ENCODE results near the gene TEDC1.

Gene TEDC1

DNA sequence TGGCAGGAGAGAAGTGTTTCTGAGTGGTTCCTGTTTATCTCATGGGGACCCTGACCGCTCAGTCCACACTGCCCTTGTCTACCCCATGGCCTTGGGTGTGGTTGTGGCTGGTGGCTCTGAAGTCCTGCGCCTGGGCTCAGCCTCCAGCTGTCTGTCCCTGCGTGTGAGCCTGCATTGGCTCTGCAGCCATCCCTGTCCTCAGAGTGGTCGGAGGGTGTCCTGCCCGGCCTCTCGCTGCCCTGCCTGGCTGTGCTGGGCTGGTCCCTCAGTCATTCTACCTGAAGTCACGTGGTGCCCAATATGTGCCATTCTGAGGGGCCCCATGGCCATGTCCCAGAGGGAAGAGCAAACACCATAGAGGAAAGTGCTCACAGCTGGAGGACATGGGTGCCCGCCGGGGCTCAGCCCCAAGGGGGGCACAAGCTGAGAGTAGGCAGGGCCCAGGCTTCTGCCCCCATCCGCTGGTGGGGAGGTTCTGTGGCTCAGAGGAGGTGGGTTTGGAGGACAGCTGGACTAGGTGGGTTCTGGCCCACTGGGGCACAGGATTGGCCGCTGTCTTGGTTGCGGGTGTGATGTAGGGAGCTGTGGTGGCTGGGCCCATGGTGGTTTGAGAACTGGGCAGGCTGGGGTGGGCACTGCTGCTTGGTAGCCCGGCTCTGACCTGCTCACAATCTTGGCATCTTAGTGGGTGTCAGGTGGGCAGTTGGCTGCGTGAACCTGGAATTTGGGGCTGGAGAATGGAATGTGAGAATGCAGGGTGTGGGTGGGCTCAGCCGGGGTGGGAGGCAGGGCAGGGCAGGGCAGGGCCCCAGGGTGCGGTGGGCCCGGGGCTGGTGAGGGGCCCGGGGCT is 11.6 kb downstream of the TEDC1 start:
- DNase-seq (ENCODE audit: low spot score in 2 of 2) (no peak), ATAC-seq (replicated peaks; ENCODE audit: extremely low read depth, poor library complexity, severe bottlenecking) (no peak)
- H3K27me3 Mint-ChIP-seq: peaks cover 5% of the 10 kb centered on the region
- H3K4me1 Mint-ChIP-seq: no peaks in the 10 kb centered on the region
- peaks cover 22% of the 10 kb centered on the region for H3K36me3 Mint-ChIP-seq (ENCODE audit: insufficient read depth)
- H3K9me3 Mint-ChIP-seq: no peaks in the 10 kb centered on the region
- H3K27ac Mint-ChIP-seq (ENCODE audit: low read depth): peak overlapping the region; percentile 64
- peak overlapping the region; percentile 32 for H3K4me3 Mint-ChIP-seq

DNA sequence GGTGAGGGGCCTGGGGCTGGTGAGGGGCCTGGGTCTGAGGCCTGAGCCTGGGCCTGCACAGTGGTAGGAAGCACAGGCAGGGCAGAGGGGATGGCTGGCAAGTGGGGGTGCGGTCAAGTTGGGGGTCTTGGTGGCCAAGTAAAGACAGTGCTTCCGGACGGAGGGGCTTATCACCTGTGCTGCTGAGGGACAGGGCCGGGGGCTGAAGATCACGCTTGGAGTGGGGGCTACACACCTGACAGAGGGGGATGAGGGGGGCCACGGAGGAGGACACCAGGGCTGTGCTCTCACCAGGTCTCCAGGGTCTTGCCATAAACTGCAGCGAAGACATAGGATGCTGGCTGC is 12.2 kb downstream of the TEDC1 start:
- H3K9me3 Mint-ChIP-seq: no peaks in the 10 kb centered on the region
- DNase-seq (ENCODE audit: low spot score in 2 of 2) (no peak), ATAC-seq (replicated peaks; ENCODE audit: extremely low read depth, poor library complexity, severe bottlenecking) (no peak)
- H3K27me3 Mint-ChIP-seq: peaks cover 11% of the 10 kb centered on the region
- peaks cover 17% of the 10 kb centered on the region for H3K36me3 Mint-ChIP-seq (ENCODE audit: insufficient read depth)
- peak overlapping the region; percentile 64 for H3K27ac Mint-ChIP-seq (ENCODE audit: low read depth)
- H3K4me3 Mint-ChIP-seq: peak overlapping the region; percentile 32
- H3K4me1 Mint-ChIP-seq: no peaks in the 10 kb centered on the region

DNA sequence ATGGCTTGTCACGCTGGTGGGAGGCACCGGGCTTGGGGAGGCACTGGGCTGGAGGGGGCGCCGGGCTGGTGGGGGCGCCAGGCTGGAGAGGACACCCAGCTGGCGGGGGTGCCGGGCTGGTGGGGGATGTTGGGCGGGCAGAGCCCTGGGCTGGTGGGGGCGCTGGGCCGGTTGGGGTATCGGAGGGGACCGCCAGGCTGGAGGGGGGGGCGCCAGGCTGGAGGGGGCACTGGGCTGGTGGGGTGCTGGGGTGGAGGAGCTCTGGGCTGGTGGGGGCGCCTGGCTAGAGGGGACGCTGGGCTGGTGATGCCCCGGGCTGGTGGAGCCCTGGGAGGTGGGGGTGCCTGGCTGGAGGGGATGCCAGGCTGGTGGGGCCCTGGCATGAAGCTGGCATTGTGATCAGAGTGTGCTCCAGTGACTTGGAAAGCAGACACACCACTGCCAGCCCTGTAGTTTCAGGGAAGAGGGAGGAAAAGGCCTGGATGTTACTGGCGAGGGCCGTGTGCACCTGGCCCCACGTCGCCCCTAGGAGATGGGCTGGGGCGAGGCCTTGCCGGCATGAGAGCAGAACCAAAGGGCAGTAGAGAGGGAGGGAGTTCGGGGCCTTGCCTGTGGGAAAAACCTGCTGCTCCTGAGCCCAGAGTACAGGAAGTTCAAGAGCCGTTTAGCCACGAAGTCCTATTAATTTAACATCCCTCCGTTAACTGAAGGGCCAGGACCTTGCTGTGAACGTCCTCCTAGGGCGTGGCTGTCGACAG is 13.1 kb downstream of the TEDC1 start:
- H3K36me3 Mint-ChIP-seq (ENCODE audit: insufficient read depth): peaks cover 11% of the 10 kb centered on the region
- H3K4me3 Mint-ChIP-seq: no peak overlapping the region
- DNase-seq (ENCODE audit: low spot score in 2 of 2): no peak
- peak overlapping the region; percentile 49 for H3K27ac Mint-ChIP-seq (ENCODE audit: low read depth)
- H3K9me3 Mint-ChIP-seq: no peaks in the 10 kb centered on the region
- no peak for ATAC-seq (replicated peaks; ENCODE audit: extremely low read depth, poor library complexity, severe bottlenecking)
- peaks cover 20% of the 10 kb centered on the region for H3K27me3 Mint-ChIP-seq
- H3K4me1 Mint-ChIP-seq: no peaks in the 10 kb centered on the region

DNA sequence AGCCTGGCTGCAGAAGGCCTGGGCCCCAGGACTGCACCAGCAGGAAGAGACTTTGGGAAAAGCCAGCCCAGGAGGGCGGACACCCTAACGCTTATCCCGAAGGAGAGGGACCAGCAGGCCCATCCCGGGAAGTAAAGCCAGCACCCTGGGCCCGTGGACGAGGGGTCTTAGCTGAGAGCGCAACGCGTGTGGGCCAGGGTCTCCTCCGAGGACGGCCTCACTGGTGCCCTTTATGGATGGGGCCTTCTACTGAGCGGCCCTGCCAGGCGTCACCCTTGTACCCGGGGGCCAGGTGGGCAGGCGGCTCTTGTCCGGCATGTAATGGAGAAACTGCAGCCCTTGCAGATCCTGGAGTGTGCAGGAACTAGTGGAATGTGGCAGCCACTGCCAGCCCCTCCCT is 14.1 kb downstream of the TEDC1 start:
- Mint-ChIP-seq H3K36me3 (ENCODE audit: insufficient read depth) (peaks cover 10% of the 10 kb centered on the region), H3K4me3 (no peak overlapping the region), H3K4me1 (no peaks in the 10 kb centered on the region), H3K9me3 (no peaks in the 10 kb centered on the region), H3K27me3 (peaks cover 22% of the 10 kb centered on the region), H3K27ac (ENCODE audit: low read depth) (no peak overlapping the region)
- no peak for ATAC-seq (replicated peaks; ENCODE audit: extremely low read depth, poor library complexity, severe bottlenecking)
- DNase-seq (ENCODE audit: low spot score in 2 of 2): no peak

DNA sequence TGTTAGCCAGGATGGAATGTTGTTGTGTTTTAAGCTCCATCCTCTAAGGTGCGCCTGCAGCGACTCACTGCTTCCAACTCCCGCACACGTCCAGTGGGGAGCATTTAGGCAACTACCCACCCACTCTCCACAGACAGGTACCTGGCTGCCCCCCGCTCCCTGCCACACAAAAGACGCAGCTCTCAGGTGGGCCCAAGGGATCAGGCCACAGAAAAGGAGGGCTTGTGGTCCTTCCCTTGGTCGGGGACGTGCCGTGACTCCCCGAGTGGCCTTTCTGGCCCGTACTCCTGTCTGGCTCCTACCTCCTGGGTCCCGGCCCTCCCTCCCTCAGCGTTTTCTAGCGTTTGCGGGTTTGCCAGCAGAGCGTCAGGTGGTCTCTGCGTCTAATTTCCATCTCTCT is 16.2 kb downstream of the TEDC1 start:
- Mint-ChIP-seq H3K27ac (ENCODE audit: low read depth) (no peak overlapping the region), H3K4me1 (no peaks in the 10 kb centered on the region), H3K36me3 (ENCODE audit: insufficient read depth) (peaks cover 4% of the 10 kb centered on the region), H3K27me3 (peaks cover 42% of the 10 kb centered on the region), H3K4me3 (no peak overlapping the region), H3K9me3 (no peaks in the 10 kb centered on the region)
- DNase-seq (ENCODE audit: low spot score in 2 of 2): no peak
- no peak for ATAC-seq (replicated peaks; ENCODE audit: extremely low read depth, poor library complexity, severe bottlenecking)

DNA sequence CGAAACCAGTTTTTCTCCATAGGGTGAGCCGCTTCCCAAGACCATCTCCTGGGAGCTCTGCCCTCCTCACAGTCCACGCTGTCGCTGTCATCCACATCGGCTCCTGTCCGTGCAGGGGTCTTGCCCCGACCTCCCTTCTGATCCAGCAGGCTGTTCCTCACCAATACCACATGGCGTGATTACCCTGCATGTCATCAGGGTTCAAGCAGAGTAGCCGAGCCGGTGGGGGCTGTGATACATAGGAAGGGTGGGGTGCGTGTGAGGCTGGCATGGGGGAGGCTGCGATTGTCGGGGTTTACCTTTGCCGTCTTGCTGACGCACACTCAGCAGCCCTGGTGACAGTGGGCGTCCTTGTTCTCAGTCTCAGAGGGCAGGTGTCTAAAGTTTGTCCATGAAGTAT is 17.0 kb downstream of the TEDC1 start:
- Mint-ChIP-seq H3K36me3 (ENCODE audit: insufficient read depth) (peaks cover 2% of the 10 kb centered on the region), H3K27ac (ENCODE audit: low read depth) (no peak overlapping the region), H3K4me3 (no peak overlapping the region), H3K9me3 (no peaks in the 10 kb centered on the region), H3K4me1 (no peaks in the 10 kb centered on the region), H3K27me3 (peaks cover 50% of the 10 kb centered on the region)
- no peak for DNase-seq (ENCODE audit: low spot score in 2 of 2)
- ATAC-seq (replicated peaks; ENCODE audit: extremely low read depth, poor library complexity, severe bottlenecking): no peak

DNA sequence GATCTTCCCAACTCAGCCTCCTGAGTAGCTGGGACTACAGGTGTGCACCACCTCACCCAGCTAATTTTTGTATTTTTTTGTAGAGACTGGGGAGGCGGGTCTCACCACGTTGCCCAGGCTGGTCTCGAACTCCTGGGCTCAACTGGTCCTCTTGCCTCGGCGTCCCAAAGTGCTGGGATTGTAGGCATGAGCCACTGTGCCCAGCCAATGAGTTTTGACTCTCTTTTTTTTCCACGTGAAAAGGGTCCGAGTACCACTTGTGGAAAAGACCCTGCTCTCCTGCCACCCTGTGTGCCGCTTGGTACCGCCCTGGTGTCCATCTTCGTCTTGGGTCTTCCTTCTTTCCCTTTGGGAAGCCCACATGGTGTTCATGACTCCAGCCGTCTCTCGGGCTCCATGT is 17.6 kb downstream of the TEDC1 start:
- DNase-seq (ENCODE audit: low spot score in 2 of 2): no peak
- H3K9me3 Mint-ChIP-seq: no peaks in the 10 kb centered on the region
- ATAC-seq (replicated peaks; ENCODE audit: extremely low read depth, poor library complexity, severe bottlenecking): no peak
- no peaks in the 10 kb centered on the region for H3K4me1 Mint-ChIP-seq
- peaks cover 55% of the 10 kb centered on the region for H3K27me3 Mint-ChIP-seq
- H3K36me3 Mint-ChIP-seq (ENCODE audit: insufficient read depth): no peaks in the 10 kb centered on the region
- no peak overlapping the region for H3K27ac Mint-ChIP-seq (ENCODE audit: low read depth)
- H3K4me3 Mint-ChIP-seq: no peak overlapping the region

DNA sequence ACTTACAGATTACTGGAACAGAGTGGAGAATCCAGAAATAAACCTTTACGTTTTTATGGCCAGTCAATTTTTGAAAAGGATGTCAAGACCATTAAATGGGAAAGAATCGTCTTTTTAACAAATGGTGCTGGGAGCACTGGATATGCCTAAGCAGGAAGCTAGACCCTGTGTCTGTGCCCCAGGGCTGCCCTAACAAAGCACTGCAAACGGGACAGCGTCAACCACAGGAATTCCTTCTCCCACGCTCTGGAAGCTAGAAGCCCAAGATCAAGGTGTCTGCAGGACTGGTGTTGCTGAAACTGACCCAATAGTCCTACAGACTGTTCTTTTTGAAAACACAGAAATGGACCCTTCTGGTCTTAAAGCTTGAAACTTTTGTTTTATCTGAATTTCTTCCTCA is 26.1 kb downstream of the TEDC1 start:
- H3K36me3 Mint-ChIP-seq (ENCODE audit: insufficient read depth): peaks cover 4% of the 10 kb centered on the region
- H3K27ac Mint-ChIP-seq (ENCODE audit: low read depth): no peak overlapping the region
- H3K4me3 Mint-ChIP-seq: no peak overlapping the region
- H3K9me3 Mint-ChIP-seq: no peaks in the 10 kb centered on the region
- DNase-seq (ENCODE audit: low spot score in 2 of 2) (no peak), ATAC-seq (replicated peaks; ENCODE audit: extremely low read depth, poor library complexity, severe bottlenecking) (no peak)
- no peaks in the 10 kb centered on the region for H3K4me1 Mint-ChIP-seq
- peaks cover 87% of the 10 kb centered on the region for H3K27me3 Mint-ChIP-seq

DNA sequence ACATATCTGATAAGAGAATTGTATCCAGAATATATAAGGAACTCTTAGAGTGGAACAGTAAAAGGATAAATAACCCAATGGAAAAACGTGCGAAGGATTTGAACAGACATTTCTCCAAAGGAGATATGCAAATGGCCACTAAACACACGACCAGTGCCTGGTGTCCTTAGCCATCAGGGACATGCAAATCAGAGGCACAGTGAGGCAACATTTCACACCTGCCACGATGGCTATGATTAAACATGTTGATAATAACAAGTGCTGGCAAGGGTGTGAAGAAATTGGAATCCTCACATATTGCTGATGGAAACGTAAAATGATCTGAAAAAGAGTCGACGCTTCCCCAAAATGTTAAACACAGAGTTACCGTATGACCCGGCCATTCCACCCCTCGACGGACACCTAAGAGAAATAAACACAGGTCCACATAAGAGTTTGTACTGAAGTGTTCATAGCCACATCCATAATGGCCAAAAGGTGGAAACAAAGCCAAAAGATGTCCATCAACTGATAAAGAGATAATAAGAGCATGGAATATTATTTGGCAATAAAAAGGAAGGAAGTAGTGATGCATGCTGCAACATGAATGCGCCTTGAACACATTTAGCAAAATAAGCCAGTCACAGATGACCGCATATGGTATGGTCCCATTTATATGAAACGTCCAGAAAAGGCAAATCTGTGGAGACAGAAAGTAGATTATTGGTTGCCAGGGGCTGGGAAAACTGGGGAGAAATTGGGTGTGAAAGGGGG is 29.1 kb downstream of the TEDC1 start:
- no peaks in the 10 kb centered on the region for H3K4me1 Mint-ChIP-seq
- no peak for DNase-seq (ENCODE audit: low spot score in 2 of 2)
- H3K27me3 Mint-ChIP-seq: peaks cover 73% of the 10 kb centered on the region
- no peak for ATAC-seq (replicated peaks; ENCODE audit: extremely low read depth, poor library complexity, severe bottlenecking)
- no peaks in the 10 kb centered on the region for H3K9me3 Mint-ChIP-seq
- H3K27ac Mint-ChIP-seq (ENCODE audit: low read depth): no peak overlapping the region
- H3K36me3 Mint-ChIP-seq (ENCODE audit: insufficient read depth): peaks cover 5% of the 10 kb centered on the region
- H3K4me3 Mint-ChIP-seq: no peak overlapping the region

DNA sequence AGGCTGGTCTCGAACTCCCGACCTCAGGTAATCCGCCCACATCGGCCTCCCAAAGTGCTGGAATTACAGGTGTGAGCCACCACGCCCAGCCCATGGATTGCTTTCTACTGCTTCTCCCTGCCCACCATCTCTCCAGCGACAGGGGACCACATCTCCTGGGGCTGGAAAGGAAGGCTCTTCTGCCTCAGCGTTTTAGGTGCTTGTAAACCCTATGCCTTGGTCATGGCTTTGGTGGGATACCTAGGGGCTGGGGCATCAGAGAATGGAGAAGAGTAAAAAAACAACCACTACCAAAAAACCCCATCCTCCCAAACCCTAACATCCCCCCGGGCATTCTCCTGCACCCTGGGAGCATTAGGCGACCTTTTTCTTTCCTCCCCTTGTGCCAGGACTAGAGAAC is 34.3 kb downstream of the TEDC1 start:
- peaks cover 54% of the 10 kb centered on the region for H3K27me3 Mint-ChIP-seq
- no peaks in the 10 kb centered on the region for H3K9me3 Mint-ChIP-seq
- H3K4me1 Mint-ChIP-seq: peaks cover 10% of the 10 kb centered on the region
- peaks cover 8% of the 10 kb centered on the region for H3K36me3 Mint-ChIP-seq (ENCODE audit: insufficient read depth)
- ATAC-seq (replicated peaks; ENCODE audit: extremely low read depth, poor library complexity, severe bottlenecking) (no peak), DNase-seq (ENCODE audit: low spot score in 2 of 2) (no peak)
- H3K4me3 Mint-ChIP-seq: peak overlapping the region; percentile 47
- no peak overlapping the region for H3K27ac Mint-ChIP-seq (ENCODE audit: low read depth)

DNA sequence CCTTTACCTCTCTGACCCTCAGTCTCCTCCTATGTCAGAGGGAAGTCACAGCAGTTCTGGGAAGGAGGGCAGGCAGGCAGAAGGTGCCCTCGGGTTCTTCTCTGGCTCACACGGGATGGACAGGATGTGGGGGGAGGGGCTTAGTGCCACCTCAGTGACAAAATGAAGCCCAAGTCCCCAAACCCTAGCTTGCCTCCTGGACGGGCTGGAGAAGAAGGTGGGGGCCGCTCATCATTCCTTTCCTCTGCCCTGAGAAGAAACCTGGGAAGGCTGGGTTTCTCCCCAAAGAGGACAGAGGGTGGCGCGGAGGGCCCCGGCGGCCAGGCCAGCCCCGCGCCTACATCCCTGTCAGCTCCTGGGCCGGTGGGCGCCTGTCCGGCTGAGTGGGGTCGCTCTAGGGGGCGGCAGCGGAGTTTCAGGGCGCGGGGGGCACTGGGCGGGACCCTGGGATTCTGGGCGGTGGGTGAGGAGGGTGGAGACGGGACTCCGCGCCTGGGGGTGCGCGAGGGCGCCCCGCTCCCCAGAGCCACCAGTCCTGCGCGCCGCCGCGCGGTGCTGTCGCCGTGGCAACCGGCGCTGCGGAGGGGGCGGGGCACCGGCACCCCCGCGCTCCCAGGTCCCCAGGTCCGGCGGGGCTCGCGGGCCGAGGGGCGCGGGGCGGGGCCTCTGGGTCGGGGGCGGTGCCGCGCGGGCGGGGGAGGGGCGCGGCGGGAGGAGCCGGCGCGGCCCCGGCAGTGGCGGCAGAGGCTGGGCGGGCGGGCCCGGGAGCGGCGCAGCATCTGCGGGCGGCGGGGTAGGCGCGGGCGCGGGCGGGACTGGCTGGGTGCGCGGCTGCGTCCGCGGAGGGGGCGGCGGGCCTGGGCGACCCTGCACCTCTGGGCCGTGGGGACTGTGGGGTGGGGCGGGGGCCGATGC is 35.1 kb downstream of the TEDC1 start, which contains the start of gene TMEM121:
TMEM121 (plus strand) TSS at position 723 of the 915 bp plus-strand sequence. CDS start 2,252 bp downstream, outside the sequence.
- H3K36me3 Mint-ChIP-seq (ENCODE audit: insufficient read depth): peaks cover 8% of the 10 kb centered on the region
- DNase-seq (ENCODE audit: low spot score in 2 of 2): no peak
- no peaks in the 10 kb centered on the region for H3K9me3 Mint-ChIP-seq
- peak; percentile 19 for ATAC-seq (replicated peaks; ENCODE audit: extremely low read depth, poor library complexity, severe bottlenecking)
- H3K4me3 Mint-ChIP-seq: peak within 1 kb of the TSS; percentile 67
- no peak within 1 kb of the TSS for H3K27ac Mint-ChIP-seq (ENCODE audit: low read depth)
- H3K4me1 Mint-ChIP-seq: peaks cover 10% of the 10 kb centered on the region
- peaks cover 57% of the 10 kb centered on the region for H3K27me3 Mint-ChIP-seq

Data from central memory CD8-positive, alpha-beta T cell (primary cell).